ENCODE data around the gene ICAM2. TPM values are rescaled to one million over a fixed set of nuclear protein-coding genes. Genes with fewer than 3 reads are reported as not detected.
A peak's percentile ranks its signal among the peaks of the same experiment; 100 is the strongest.

Gene ICAM2
- total RNA-seq, 1 experiment from 2014 or later = not detected

- no peak for DNase-seq (ENCODE audit: low read depth)
Observed at GRCh38 chr17:63975541-63976092, 44.8 kb downstream of the ICAM2 start.

GRCh38 chr17:63974594-63975192, 45.7 kb downstream of the ICAM2 start:
- DNase-seq (ENCODE audit: low read depth) = peak; percentile 68

- DNase-seq (ENCODE audit: low read depth) = peak; percentile 58
Observed at GRCh38 chr17:63973930-63974593, 46.4 kb downstream of the ICAM2 start.

- DNase-seq (ENCODE audit: low read depth) = no peak
Observed at GRCh38 chr17:63973247-63973646, 47.2 kb downstream of the ICAM2 start.

- no peak for DNase-seq (ENCODE audit: low read depth)
Observed at GRCh38 chr17:63972796-63973195, 47.6 kb downstream of the ICAM2 start, which contains the start of gene SCN4A. SCN4A (minus strand) TSS chr17:63972918; CDS start chr17:63972841, 77 bp downstream.

GRCh38 chr17:63969278-63969677, 51.2 kb downstream of the ICAM2 start:
- no peak for DNase-seq (ENCODE audit: low read depth)

GRCh38 chr17:63967953-63968352, 52.5 kb downstream of the ICAM2 start:
- peak; percentile 59 for DNase-seq (ENCODE audit: low read depth)

- no peak for DNase-seq (ENCODE audit: low read depth)
Observed at GRCh38 chr17:63966646-63967264, 53.7 kb downstream of the ICAM2 start.

GRCh38 chr17:63963123-63963522, 57.3 kb downstream of the ICAM2 start:
- DNase-seq (ENCODE audit: low read depth) = no peak

- no peak for DNase-seq (ENCODE audit: low read depth)
Observed at GRCh38 chr17:63962298-63962744, 58.1 kb downstream of the ICAM2 start.

GRCh38 chr17:63961355-63962212, 58.8 kb downstream of the ICAM2 start:
- DNase-seq (ENCODE audit: low read depth) = peak; percentile 54

GRCh38 chr17:63960430-63960829, 60.0 kb downstream of the ICAM2 start:
- no peak for DNase-seq (ENCODE audit: low read depth)

- no peak for DNase-seq (ENCODE audit: low read depth)
Observed at GRCh38 chr17:63960006-63960405, 60.4 kb downstream of the ICAM2 start.

GRCh38 chr17:63956296-63956920, 64.0 kb downstream of the ICAM2 start:
- DNase-seq (ENCODE audit: low read depth) = peak; percentile 7

GRCh38 chr17:63955791-63956190, 64.6 kb downstream of the ICAM2 start:
- DNase-seq (ENCODE audit: low read depth) = no peak

- no peak for DNase-seq (ENCODE audit: low read depth)
Observed at GRCh38 chr17:63955232-63955631, 65.2 kb downstream of the ICAM2 start.

GRCh38 chr17:63954402-63955063, 65.9 kb downstream of the ICAM2 start:
- DNase-seq (ENCODE audit: low read depth) = no peak

Data from RPMI7951 (cell line).